Sigmoid colon (tissue), 7 donors: Measurements from ENCODE around the gene AHCY. TPM values are rescaled to one million over a fixed set of nuclear protein-coding genes. Genes with fewer than 3 reads are reported as not detected.

Experiments
- DNase-seq: peaks from one replicate; pipeline ENCODE4 v3.0.0-alpha.2; 2019
- H3K27ac ChIP-seq, 4 donors: fragments of 200-600 bp; sonication (generic); one replicate each; pipeline ENCODE4 v1.5.1; 2016 to 2019; ENCODE audit warnings: mild to moderate bottlenecking in 1 of 4
- H3K27me3 ChIP-seq, 3 donors: fragments of 200-600 bp; sonication (generic); one replicate each; pipeline ENCODE4 v1.5.1; 2019; ENCODE audit warnings: mild to moderate bottlenecking in 1 of 3
- H3K36me3 ChIP-seq, 4 donors: fragments of 200-600 bp; sonication (generic); one replicate each; pipeline ENCODE4 v1.5.1; 2016 to 2019
- H3K4me1 ChIP-seq, 4 donors: fragments of 200-600 bp; sonication (generic); one replicate each; pipeline ENCODE4 v1.5.1; 2017 to 2019
- H3K4me3 ChIP-seq, 4 donors: fragments of 200-600 bp; sonication (generic); one replicate each; pipeline ENCODE4 v1.5.1; 2017 to 2019; ENCODE audit warnings: mild to moderate bottlenecking in 2 of 4, moderate library complexity in 1 of 4
- H3K9me3 ChIP-seq, 4 donors: fragments of 200-600 bp in 3 of 4; sonication (generic) in 3 of 4; one replicate each; pipeline versions ENCODE4 v1.5.1 to v1.6.1; 2013 to 2019
- CTCF ChIP-seq, 4 experiments: fragments of 450-650 bp in 3 of 4; fragments of 200-600 bp in 1 of 4; IDR thresholded peaks; one replicate each; pipeline ENCODE4 v1.5.1; 2016 to 2019; ENCODE audit warnings: antibody characterized with exemption in 4 of 4, mild to moderate bottlenecking in 3 of 4, moderate library complexity in 2 of 4
- EP300 ChIP-seq, 4 donors: sonication (generic); formaldehyde crosslinking; IDR thresholded peaks; one replicate each; pipeline ENCODE4 v1.6.1; 2017; ENCODE audit warnings: antibody characterized with exemption in 4 of 4
- POLR2A ChIP-seq, 2 donors: fragments of 450-650 bp; IDR thresholded peaks; one replicate each; pipeline ENCODE4 v1.6.1; 2016; ENCODE audit warnings: antibody characterized with exemption in 2 of 2, mild to moderate bottlenecking in 2 of 2, moderate library complexity in 2 of 2
- POLR2AphosphoS5 ChIP-seq, 4 donors: sonication (generic); formaldehyde crosslinking; IDR thresholded peaks; one replicate each; pipeline ENCODE4 v1.6.1; 2017; ENCODE audit warnings: antibody characterized with exemption in 4 of 4
- WGBS, 2 donors: extraction: QIAGEN DNeasy Blood & Tissue Kit; methylation state at CpG; one replicate each; pipeline ENCODE4 v1.1.7; 2013; 5-methylcytosine and 5-hydroxymethylcytosine counted together
- intact Hi-C: fragments of 100-400 bp; cut with DNase I; formaldehyde crosslinking; loops from one replicate; pipeline ENCODE4 v1.15.1; 2023
- polyA plus RNA-seq, 3 donors: library from polyadenylated mRNA; stranded (reverse); fragments of 200-250 nt; gene quantifications; one replicate each; pipeline ENCODE4 v1.2.3, GENCODE V29; 2013
- total RNA-seq, 4 donors: library from RNA; depleted of rRNA; stranded (reverse); fragments of >200 nt; gene quantifications; one replicate each; pipeline ENCODE4 v1.1.0, GENCODE V29; 2016
- donor health status: healthy with polysubstance abuse.
- donor health status: Bipolar disorder and iron deficiency.
- donor health status: healthy.

Gene AHCY
- total and polyA plus RNA-seq, 7 donors: 74.5 to 106 (median 79.6) TPM

GRCh38 chr20:34301587-34302311 lies 1.4 kb downstream of the AHCY start:
- TF ChIP-seq CTCF (IDR thresholded peaks at IDR 0.05) (no peak), POLR2AphosphoS5 (IDR thresholded peaks at IDR 0.05) (no peak), POLR2A (IDR thresholded peaks at IDR 0.05) (no peak), EP300 (IDR thresholded peaks at IDR 0.05) (no peak)
- H3K4me1 ChIP-seq: peaks cover 0 to 18% (median 18%) of the 10 kb centered on the region in 4 donors
- H3K27ac ChIP-seq: peak overlapping the region in 2 of 4 donors; percentile 92 to 96
- no peaks in the 10 kb centered on the region for H3K9me3 ChIP-seq
- no peaks in the 10 kb centered on the region for H3K36me3 ChIP-seq
- intact Hi-C loops: loop anchor here (2.0 kb wide), 1 partner anchor 61 kb away; the partner anchor contains the start of gene ITCH
- H3K27me3 ChIP-seq: no peaks in the 10 kb centered on the region
- DNase-seq: no peak
- peak overlapping the region; percentile 73 to 93 (median 86) for H3K4me3 ChIP-seq
- 64 to 86% methylated on average over 17 of the region's 17 CpGs for WGBS, 2 donors

GRCh38 chr20:34300809-34301586 lies 2.2 kb downstream of the AHCY start:
- WGBS, 2 donors: 52 to 66% methylated on average over 7 of the region's 7 CpGs
- Histone ChIP-seq H3K36me3 (no peaks in the 10 kb centered on the region), H3K4me3 (no peak overlapping the region), H3K4me1 (peaks cover 0 to 18% (median 18%) of the 10 kb centered on the region in 4 donors), H3K27me3 (no peaks in the 10 kb centered on the region), H3K27ac (no peak overlapping the region), H3K9me3 (no peaks in the 10 kb centered on the region)
- no peak for DNase-seq
- intact Hi-C loops: no loop called here
- no peak for TF ChIP-seq POLR2AphosphoS5 (IDR thresholded peaks at IDR 0.05)
- TF ChIP-seq POLR2A (IDR thresholded peaks at IDR 0.05): no peak
- TF ChIP-seq CTCF (IDR thresholded peaks at IDR 0.05): no peak
- no peak for TF ChIP-seq EP300 (IDR thresholded peaks at IDR 0.05)

- peaks cover 0 to under 1% (median 0%) of the 10 kb centered on the region in 4 donors for H3K36me3 ChIP-seq
- H3K27ac ChIP-seq: no peak overlapping the region
- DNase-seq: no peak
- no peak overlapping the region for H3K4me3 ChIP-seq
- 65 to 80% methylated on average over 3 of the region's 3 CpGs for WGBS, 2 donors
- intact Hi-C loops: no loop called here
- H3K9me3 ChIP-seq: no peaks in the 10 kb centered on the region
- H3K27me3 ChIP-seq: no peaks in the 10 kb centered on the region
- peaks cover 0 to 18% (median 18%) of the 10 kb centered on the region in 4 donors for H3K4me1 ChIP-seq
- TF ChIP-seq POLR2A (IDR thresholded peaks at IDR 0.05) (no peak), CTCF (IDR thresholded peaks at IDR 0.05) (no peak), POLR2AphosphoS5 (IDR thresholded peaks at IDR 0.05) (no peak), EP300 (IDR thresholded peaks at IDR 0.05) (no peak)
Measured at GRCh38 chr20:34300256-34300806, 2.8 kb downstream of the AHCY start.

GRCh38 chr20:34299556-34300255 lies 3.4 kb downstream of the AHCY start:
- 82 to 83% methylated on average over 11 of the region's 11 CpGs for WGBS, 2 donors
- Histone ChIP-seq H3K4me3 (no peak overlapping the region), H3K36me3 (peaks cover 0 to 7% (median 2%) of the 10 kb centered on the region in 4 donors), H3K9me3 (no peaks in the 10 kb centered on the region), H3K27ac (no peak overlapping the region), H3K27me3 (no peaks in the 10 kb centered on the region), H3K4me1 (peaks cover 0 to 18% (median 18%) of the 10 kb centered on the region in 4 donors)
- DNase-seq: no peak
- intact Hi-C loops: no loop called here
- TF ChIP-seq POLR2A (IDR thresholded peaks at IDR 0.05) (no peak), POLR2AphosphoS5 (IDR thresholded peaks at IDR 0.05) (no peak), EP300 (IDR thresholded peaks at IDR 0.05) (no peak), CTCF (IDR thresholded peaks at IDR 0.05) (no peak)
